IMR-90 (cell line): ENCODE data around the gene PUS7L. TPM values are rescaled to one million over a fixed set of nuclear protein-coding genes. Genes with fewer than 3 reads are reported as not detected.
A peak's percentile ranks its signal among the peaks of the same experiment; 100 is the strongest.

Experiments
- ATAC-seq: fragments of 200-7000 bp; cut with Tn5 transposase; 2 replicates; pipeline ENCODE4 v1.9.1; 2020; ENCODE audit warnings: low read depth, mild to moderate bottlenecking, moderate library complexity
- BruUV-seq: library from RNA; stranded (reverse); fragments of 400-500 nt; replicated peaks from 2 replicates; lab custom pipeline; 2021; lab: Mats Ljungman, UMichigan
- CTCF ChIA-PET: fragments of 300-600 bp; formaldehyde crosslinking; extraction: SDS; loops from one replicate; lab custom pipeline; 2021; ENCODE audit warnings: antibody characterized with exemption; lab: Yijun Ruan, JAX
- POLR2A ChIA-PET: fragments of 300-600 bp; sonication (Branson Sonifier 250); formaldehyde crosslinking; loops from one replicate; lab custom pipeline; 2022; ENCODE audit warnings: antibody characterized with exemption; ENCODE audit not compliant: unreplicated experiment; lab: Charles Lee
- DNase-seq: peaks from one replicate; pipeline ENCODE4 v3.0.0; 2013
- H2AFZ ChIP-seq: replicated peaks from 2 replicates; pipeline ENCODE3; 2013; ENCODE audit warnings: low read length, mild to moderate bottlenecking; ENCODE audit not compliant: poor library complexity
- H2AK5ac ChIP-seq: 2 replicates; pipeline ENCODE4 v1.6.1; 2013; ENCODE audit warnings: low read depth, low read length, inconsistent platforms
- H2AK9ac ChIP-seq: replicated peaks from 2 replicates; pipeline ENCODE3; 2013; ENCODE audit warnings: mild to moderate bottlenecking, low read depth, low read length, moderate library complexity; ENCODE audit not compliant: poor library complexity
- H2BK120ac ChIP-seq: 2 replicates; pipeline ENCODE4 v1.6.1; 2013; ENCODE audit warnings: low read depth, low read length, inconsistent platforms
- H2BK15ac ChIP-seq: 3 replicates; pipeline ENCODE4 v1.6.1; 2013; ENCODE audit warnings: low read depth, low read length, inconsistent platforms
- H2BK20ac ChIP-seq: 2 replicates; pipeline ENCODE4 v1.6.1; 2013; ENCODE audit warnings: low read depth, mild to moderate bottlenecking, inconsistent platforms, low read length, moderate library complexity
- H2BK5ac ChIP-seq: 2 replicates; pipeline ENCODE4 v1.6.1; 2013; ENCODE audit warnings: mild to moderate bottlenecking, low read depth, low read length, inconsistent platforms; ENCODE audit not compliant: poor library complexity, severe bottlenecking
- H3K14ac ChIP-seq: replicated peaks from 2 replicates; pipeline ENCODE4 v1.6.1; 2013; ENCODE audit warnings: low read depth, low read length, inconsistent platforms
- H3K18ac ChIP-seq: 2 replicates; pipeline ENCODE4 v1.6.1; 2013; ENCODE audit warnings: low read depth, low read length, control low read depth
- H3K23ac ChIP-seq: 2 replicates; pipeline ENCODE4 v1.6.1; 2013; ENCODE audit warnings: low read depth, low read length, inconsistent platforms
- H3K27ac ChIP-seq: 2 replicates; pipeline ENCODE4 v1.5.1; 2013; ENCODE audit warnings: mild to moderate bottlenecking, control low read depth, low read length; ENCODE audit not compliant: insufficient read depth
- H3K27me3 ChIP-seq: 2 replicates; pipeline ENCODE4 v1.6.1; 2013; ENCODE audit warnings: low read length; ENCODE audit not compliant: control insufficient read depth, insufficient read depth
- H3K36me3 ChIP-seq: 2 replicates; pipeline ENCODE4 v1.6.1; 2013; ENCODE audit warnings: low read length, mixed read lengths; ENCODE audit not compliant: control insufficient read depth, insufficient read depth
- H3K4ac ChIP-seq: 2 replicates; pipeline ENCODE4 v1.6.1; 2013; ENCODE audit warnings: low read depth, low read length, inconsistent platforms
- H3K4me1 ChIP-seq: 2 replicates; pipeline ENCODE4 v1.6.1; 2013; ENCODE audit warnings: low read length, mixed read lengths; ENCODE audit not compliant: control insufficient read depth, insufficient read depth
- H3K4me2 ChIP-seq: 2 replicates; pipeline ENCODE4 v1.6.1; 2013; ENCODE audit warnings: low read depth, mild to moderate bottlenecking, control low read depth, low read length, moderate library complexity
- H3K4me3 ChIP-seq: 2 replicates; pipeline ENCODE4 v1.5.1; 2013; ENCODE audit warnings: low read depth, mild to moderate bottlenecking, control low read depth, low read length, moderate library complexity; ENCODE audit not compliant: insufficient read depth
- H3K56ac ChIP-seq: 2 replicates; pipeline ENCODE4 v1.6.1; 2013; ENCODE audit warnings: low read length, inconsistent platforms; ENCODE audit not compliant: insufficient read depth; ENCODE audit errors: extremely low read depth
- H3K79me1 ChIP-seq, 2 experiments: 2 replicates each; pipeline ENCODE4 v1.6.1; 2013; ENCODE audit warnings: low read length in 2 of 2, inconsistent platforms in 1 of 2, low read depth in 1 of 2
- H3K9ac ChIP-seq: 2 replicates; pipeline ENCODE4 v1.6.1; 2013; ENCODE audit warnings: low read depth, low read length, control low read depth
- H3K9me1 ChIP-seq: 2 replicates; pipeline ENCODE4 v1.6.1; 2013; ENCODE audit warnings: low read length, inconsistent platforms; ENCODE audit not compliant: insufficient read depth
- H3K9me3 ChIP-seq: 2 replicates; pipeline ENCODE4 v1.6.1; 2013; ENCODE audit warnings: low read length; ENCODE audit not compliant: control insufficient read depth, insufficient read depth
- H4K20me1 ChIP-seq: 2 replicates; pipeline ENCODE4 v1.6.1; 2013; ENCODE audit warnings: low read length, inconsistent platforms; ENCODE audit not compliant: insufficient read depth
- H4K5ac ChIP-seq: 2 replicates; pipeline ENCODE4 v1.6.1; 2013; ENCODE audit warnings: mild to moderate bottlenecking, low read depth, low read length, control low read depth
- H4K8ac ChIP-seq, 2 experiments: 2 replicates each; pipeline ENCODE4 v1.6.1; 2013; ENCODE audit warnings: low read depth in 2 of 2, low read length in 2 of 2, control low read depth in 1 of 2, inconsistent platforms in 1 of 2
- H4K91ac ChIP-seq: 2 replicates; pipeline ENCODE4 v1.6.1; 2013; ENCODE audit warnings: low read depth, low read length, inconsistent platforms; ENCODE audit not compliant: insufficient read depth
- CEBPB ChIP-seq: IDR thresholded peaks from 2 replicates; pipeline ENCODE4 v1.6.1; 2012; ENCODE audit warnings: low read depth, low read length, improper control_type of control experiment
- RFX5 ChIP-seq: IDR thresholded peaks from 2 replicates; pipeline ENCODE4 v1.8.0; 2012; ENCODE audit warnings: low read depth, mild to moderate bottlenecking, low read length, moderate library complexity
- dilution Hi-C: fragments of 300-500 bp; cut with HindIII; formaldehyde crosslinking; loops from one replicate; pipeline ENCODE4 v1.14.3; 2018; ENCODE audit warnings: low sequenced_read_pairs; ENCODE audit not compliant: unreplicated experiment
- in situ Hi-C: fragments of 300-500 bp; cut with MboI; formaldehyde crosslinking; loops from 3 replicates; pipeline ENCODE4 v1.14.3; 2019; ENCODE audit warnings: low sequenced_read_pairs, inconsistent platforms, mixed read lengths
- intact Hi-C: fragments of 100-400 bp; cut with micrococcal nuclease; formaldehyde crosslinking; loops from 2 replicates; pipeline ENCODE4 v1.10.0; 2022
- polyA plus RNA-seq, 3 experiments: library from polyadenylated mRNA; depleted of rRNA; stranded (reverse); fragments of >200 nt; gene quantifications; 2 replicates each; pipeline ENCODE4 v1.2.3, GENCODE V29; 2012; ENCODE audit warnings: low replicate concordance in 1 of 3
- total RNA-seq: library from RNA; depleted of rRNA; stranded (reverse); fragments of >200 nt; gene quantifications from 2 replicates; pipeline ENCODE4 v1.2.3, GENCODE V29; 2012

The PUS7L gene
- total and polyA plus RNA-seq, 2 of the 4 experiments (the other 2 are of a cell fraction) = 5.1 to 44.8 TPM

DNA sequence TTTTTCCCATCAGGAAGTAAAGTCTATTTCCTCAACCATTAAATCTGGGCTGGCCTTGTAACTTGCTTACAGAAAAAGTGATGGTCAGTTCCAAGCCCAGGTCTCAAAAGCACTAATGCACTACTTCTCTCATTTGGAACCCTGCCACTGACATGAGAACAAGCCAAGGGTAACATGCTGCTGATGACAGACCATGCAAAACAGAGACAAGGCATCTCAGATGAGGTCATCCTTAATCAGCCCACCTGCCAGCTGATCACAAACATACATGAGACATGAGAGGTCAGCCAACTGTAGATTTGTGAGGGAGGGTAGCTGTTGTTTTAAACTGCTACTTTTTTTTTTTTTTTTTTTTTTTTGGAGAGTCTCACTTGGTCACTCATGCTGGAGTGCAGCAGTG is 31.4 kb upstream of the PUS7L start:
- H2BK15ac ChIP-seq = no peak overlapping the region
- H2AK9ac ChIP-seq = no peak overlapping the region
- TF ChIP-seq RFX5 (no peak), CEBPB (0 out of 2 replicates have a peak, but pooled peaks have one; percentile 14)
- no peak overlapping the region for H3K14ac ChIP-seq
- H3K4me3 ChIP-seq = no peak overlapping the region
- H3K23ac ChIP-seq = no peak overlapping the region
- intact Hi-C loops (no loop called here), in situ Hi-C loops (no loop called here), dilution Hi-C loops (no loop called here)
- H2BK20ac ChIP-seq = no peak overlapping the region
- peaks cover 7% of the 10 kb centered on the region for H3K36me3 ChIP-seq
- H3K9me3 ChIP-seq = no peaks in the 10 kb centered on the region
- POLR2A ChIA-PET = no interaction called here
- H2BK120ac ChIP-seq = no peak overlapping the region
- ATAC-seq (no peak), DNase-seq (peak; percentile 77)
- H3K4me1 ChIP-seq = peaks cover 4% of the 10 kb centered on the region; the same call in 1 of the 2 replicates
- H4K91ac ChIP-seq = no peak overlapping the region
- H3K4ac ChIP-seq = no peak overlapping the region
- H2AFZ ChIP-seq = no peak overlapping the region
- H4K5ac ChIP-seq = no peak overlapping the region
- no TSS peak for BruUV-seq
- no peaks in the 10 kb centered on the region for H4K20me1 ChIP-seq
- H3K27ac ChIP-seq = no peak overlapping the region
- no peak overlapping the region for H3K4me2 ChIP-seq
- no peak overlapping the region for H3K9ac ChIP-seq
- H3K27me3 ChIP-seq = no peaks in the 10 kb centered on the region
- CTCF ChIA-PET = interaction anchor here (0.6 kb wide), 2 partner anchors 12 to 242 kb away, joined by 4 to 5 read pairs; no protein-coding TSS in a partner anchor
- no peak overlapping the region for H4K8ac ChIP-seq
- no peak overlapping the region for H2BK5ac ChIP-seq
- no peak overlapping the region for H3K18ac ChIP-seq
- 0 out of 2 replicates have a peak, but pooled peaks cover 4% of the 10 kb centered on the region for H3K9me1 ChIP-seq
- no peak overlapping the region for H2AK5ac ChIP-seq
- no peaks in the 10 kb centered on the region for H3K79me1 ChIP-seq
- no peak overlapping the region for H3K56ac ChIP-seq
